ENCODE data around the gene DRC7.
A peak's percentile ranks its signal among the peaks of the same experiment; 100 is the strongest.

Gene DRC7

DNA sequence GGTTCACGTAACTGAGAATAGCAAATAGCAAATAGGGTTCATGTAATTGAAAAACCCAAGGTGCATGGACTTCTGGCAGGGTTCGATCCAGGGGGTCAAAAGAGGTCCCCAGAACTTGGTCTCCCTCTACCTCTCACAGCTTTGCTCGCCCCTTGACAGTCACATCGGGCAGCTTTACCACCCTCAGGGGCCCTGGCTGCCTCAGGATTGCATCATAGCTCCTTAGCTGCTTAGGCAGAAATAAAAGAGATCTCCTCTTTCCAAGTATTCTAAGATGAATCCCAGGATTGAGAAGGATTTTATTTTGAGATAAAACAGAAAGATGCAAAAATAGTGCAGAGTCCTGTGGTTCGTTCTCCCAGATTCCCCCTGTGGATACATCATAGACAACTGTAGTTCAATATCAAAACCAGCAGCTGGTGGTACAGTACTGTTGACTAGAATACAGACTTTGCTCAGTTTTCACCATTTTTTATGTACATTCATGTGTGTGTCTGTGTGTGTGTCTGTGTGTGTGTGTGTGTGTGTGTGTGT, 13.7 kb upstream of the DRC7 start:
- peaks cover 6% of the 10 kb centered on the region for H3K4me1 Mint-ChIP-seq
- peak overlapping the region; percentile 74 for H3K27ac Mint-ChIP-seq
- DNase-seq (ENCODE audit: low spot score in 2 of 2) (no peak), ATAC-seq (no peak)
- no peak overlapping the region for H3K4me3 Mint-ChIP-seq
- no peaks in the 10 kb centered on the region for H3K36me3 Mint-ChIP-seq
- H3K9me3 Mint-ChIP-seq: no peaks in the 10 kb centered on the region

- DNase-seq (ENCODE audit: low spot score in 2 of 2): no peak
- Mint-ChIP-seq H3K27ac (no peak overlapping the region), H3K4me1 (peaks cover 6% of the 10 kb centered on the region), H3K4me3 (no peak overlapping the region), H3K9me3 (no peaks in the 10 kb centered on the region), H3K36me3 (no peaks in the 10 kb centered on the region)
- no peak for ATAC-seq
Measured at GRCh38 chr16:57681950-57682728, 12.5 kb upstream of the DRC7 start.

DNA sequence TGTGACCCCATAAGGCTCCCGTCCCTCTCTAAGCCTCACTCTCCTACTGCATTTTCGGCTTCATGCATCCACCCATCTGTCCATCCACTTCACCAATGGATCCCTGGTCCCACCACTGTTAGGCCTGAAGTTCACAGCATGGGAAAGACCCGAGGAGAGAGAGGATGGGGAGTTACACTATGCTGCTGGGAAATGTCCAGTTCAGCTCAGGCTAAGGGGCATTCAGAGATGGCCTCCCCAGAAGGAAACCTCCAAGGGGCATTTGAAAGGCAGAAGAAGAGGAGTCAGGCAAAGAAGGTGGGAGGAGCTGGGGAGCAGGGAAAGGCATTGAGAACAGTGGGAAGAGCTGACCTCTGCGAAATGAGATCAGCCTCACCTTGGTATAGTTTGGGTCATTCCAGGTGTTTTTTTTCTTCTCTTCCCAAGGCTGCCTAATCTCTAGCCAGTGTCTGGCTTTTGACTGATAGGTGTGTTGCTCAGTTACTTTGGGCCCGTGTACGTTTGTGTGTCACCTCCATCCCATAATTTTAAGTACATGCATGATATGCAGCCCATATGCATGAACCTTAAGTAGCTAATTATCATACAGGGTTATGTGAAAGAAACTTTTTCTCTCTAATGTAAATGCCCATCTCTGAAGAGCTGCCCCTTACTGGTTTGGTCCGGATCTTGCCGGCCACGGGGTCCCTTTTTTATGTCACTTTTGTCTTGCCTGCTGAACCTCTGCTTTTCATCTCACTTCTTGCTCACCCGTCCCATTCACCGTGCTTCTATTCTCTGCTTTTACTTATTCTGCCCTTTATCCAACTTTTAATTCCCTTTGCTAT, 11.6 kb upstream of the DRC7 start:
- Mint-ChIP-seq H3K4me3 (no peak overlapping the region), H3K4me1 (peaks cover 6% of the 10 kb centered on the region), H3K36me3 (no peaks in the 10 kb centered on the region), H3K9me3 (no peaks in the 10 kb centered on the region), H3K27ac (no peak overlapping the region)
- no peak for ATAC-seq
- no peak for DNase-seq (ENCODE audit: low spot score in 2 of 2)

DNA sequence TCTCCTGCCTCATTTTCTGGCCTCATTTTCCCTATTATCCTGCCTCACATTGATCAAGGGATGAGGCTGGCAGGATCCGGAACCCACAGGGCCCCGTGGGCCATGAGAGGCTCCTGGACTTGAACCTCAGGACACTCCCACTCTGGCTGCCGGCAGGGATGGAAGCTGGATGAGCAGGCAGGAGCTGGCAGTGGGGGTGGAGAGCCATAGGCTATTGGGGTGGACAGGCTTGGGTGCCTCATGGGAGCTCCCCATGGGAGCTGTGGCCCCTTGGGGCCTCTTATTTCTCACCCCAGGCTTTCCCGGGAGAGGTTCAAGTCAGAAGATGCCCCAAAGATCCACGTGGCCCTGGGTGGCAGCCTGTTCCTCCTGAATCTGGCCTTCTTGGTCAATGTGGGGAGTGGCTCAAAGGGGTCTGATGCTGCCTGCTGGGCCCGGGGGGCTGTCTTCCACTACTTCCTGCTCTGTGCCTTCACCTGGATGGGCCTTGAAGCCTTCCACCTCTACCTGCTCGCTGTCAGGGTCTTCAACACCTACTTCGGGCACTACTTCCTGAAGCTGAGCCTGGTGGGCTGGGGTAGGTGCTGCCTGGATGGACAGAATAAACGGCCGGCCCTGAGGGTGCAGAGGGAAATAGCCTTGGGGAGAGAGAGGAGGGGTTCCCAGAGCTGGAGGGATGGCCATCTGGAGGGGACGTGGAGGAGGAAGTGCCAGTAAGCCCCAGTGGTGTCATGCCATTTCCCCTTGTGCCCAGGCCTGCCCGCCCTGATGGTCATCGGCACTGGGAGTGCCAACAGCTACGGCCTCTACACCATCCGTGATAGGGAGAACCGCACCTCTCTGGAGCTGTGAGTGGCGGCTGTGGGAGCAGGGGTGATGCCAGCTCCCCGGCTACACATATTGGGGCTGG, 10.7 kb upstream of the DRC7 start:
- ATAC-seq (no peak), DNase-seq (ENCODE audit: low spot score in 2 of 2) (no peak)
- H3K4me1 Mint-ChIP-seq: peaks cover 1% of the 10 kb centered on the region
- H3K9me3 Mint-ChIP-seq: no peaks in the 10 kb centered on the region
- H3K27ac Mint-ChIP-seq: peak overlapping the region; percentile 4
- no peak overlapping the region for H3K4me3 Mint-ChIP-seq
- H3K36me3 Mint-ChIP-seq: no peaks in the 10 kb centered on the region

GRCh38 chr16:57684626-57685358, 9.8 kb upstream of the DRC7 start:
- DNase-seq (ENCODE audit: low spot score in 2 of 2) (no peak), ATAC-seq (no peak)
- Mint-ChIP-seq H3K36me3 (peaks cover 5% of the 10 kb centered on the region), H3K4me3 (no peak overlapping the region), H3K4me1 (peaks cover 10% of the 10 kb centered on the region), H3K9me3 (no peaks in the 10 kb centered on the region), H3K27ac (no peak overlapping the region)

DNA sequence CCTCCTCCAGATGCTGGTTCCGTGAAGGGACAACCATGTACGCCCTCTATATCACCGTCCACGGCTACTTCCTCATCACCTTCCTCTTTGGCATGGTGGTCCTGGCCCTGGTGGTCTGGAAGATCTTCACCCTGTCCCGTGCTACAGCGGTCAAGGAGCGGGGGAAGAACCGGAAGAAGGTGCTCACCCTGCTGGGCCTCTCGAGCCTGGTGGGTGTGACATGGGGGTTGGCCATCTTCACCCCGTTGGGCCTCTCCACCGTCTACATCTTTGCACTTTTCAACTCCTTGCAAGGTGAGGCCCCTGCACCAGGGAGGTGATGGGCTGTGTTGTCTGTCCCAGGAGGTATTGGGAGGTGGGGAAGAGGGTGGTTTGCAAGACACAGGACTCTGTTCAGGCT, 9.0 kb upstream of the DRC7 start:
- no peak overlapping the region for H3K4me3 Mint-ChIP-seq
- peaks cover 5% of the 10 kb centered on the region for H3K36me3 Mint-ChIP-seq
- H3K27ac Mint-ChIP-seq: no peak overlapping the region
- ATAC-seq (no peak), DNase-seq (ENCODE audit: low spot score in 2 of 2) (no peak)
- peaks cover 17% of the 10 kb centered on the region for H3K4me1 Mint-ChIP-seq
- no peaks in the 10 kb centered on the region for H3K9me3 Mint-ChIP-seq

GRCh38 chr16:57686577-57686976, 8.0 kb upstream of the DRC7 start:
- ATAC-seq: no peak
- Mint-ChIP-seq H3K27ac (no peak overlapping the region), H3K4me1 (peaks cover 22% of the 10 kb centered on the region), H3K9me3 (no peaks in the 10 kb centered on the region), H3K4me3 (no peak overlapping the region), H3K36me3 (peaks cover 5% of the 10 kb centered on the region)
- DNase-seq (ENCODE audit: low spot score in 2 of 2): no peak

DNA sequence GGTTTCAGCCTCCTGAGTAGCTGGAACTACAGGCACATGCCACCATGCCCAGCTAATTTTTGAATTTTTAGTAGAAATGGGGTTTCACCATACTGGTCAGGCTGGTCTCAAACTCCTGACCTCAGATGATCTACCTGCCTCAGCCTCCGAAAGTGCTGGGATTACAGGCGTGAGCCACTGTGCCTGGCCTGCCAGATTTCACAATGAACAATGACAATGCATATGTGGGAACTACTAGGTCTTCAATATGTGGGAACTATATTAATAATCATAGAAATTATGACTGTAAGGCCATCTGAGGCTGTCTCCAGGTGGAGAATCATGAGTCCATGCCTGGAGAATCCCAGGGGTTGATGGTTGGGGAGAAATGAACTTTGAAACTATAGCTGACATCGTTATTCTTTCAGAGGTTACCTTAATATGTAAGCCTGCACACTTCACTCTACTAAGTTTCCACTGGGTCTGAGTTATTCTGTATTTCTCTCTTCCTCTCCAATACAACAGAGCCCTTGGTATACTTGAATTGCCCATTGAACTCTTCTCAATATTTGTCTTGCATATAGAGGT, 7.2 kb upstream of the DRC7 start:
- Mint-ChIP-seq H3K4me3 (no peak overlapping the region), H3K36me3 (peaks cover 5% of the 10 kb centered on the region), H3K27ac (no peak overlapping the region), H3K4me1 (peaks cover 22% of the 10 kb centered on the region), H3K9me3 (no peaks in the 10 kb centered on the region)
- no peak for DNase-seq (ENCODE audit: low spot score in 2 of 2)
- no peak for ATAC-seq

DNA sequence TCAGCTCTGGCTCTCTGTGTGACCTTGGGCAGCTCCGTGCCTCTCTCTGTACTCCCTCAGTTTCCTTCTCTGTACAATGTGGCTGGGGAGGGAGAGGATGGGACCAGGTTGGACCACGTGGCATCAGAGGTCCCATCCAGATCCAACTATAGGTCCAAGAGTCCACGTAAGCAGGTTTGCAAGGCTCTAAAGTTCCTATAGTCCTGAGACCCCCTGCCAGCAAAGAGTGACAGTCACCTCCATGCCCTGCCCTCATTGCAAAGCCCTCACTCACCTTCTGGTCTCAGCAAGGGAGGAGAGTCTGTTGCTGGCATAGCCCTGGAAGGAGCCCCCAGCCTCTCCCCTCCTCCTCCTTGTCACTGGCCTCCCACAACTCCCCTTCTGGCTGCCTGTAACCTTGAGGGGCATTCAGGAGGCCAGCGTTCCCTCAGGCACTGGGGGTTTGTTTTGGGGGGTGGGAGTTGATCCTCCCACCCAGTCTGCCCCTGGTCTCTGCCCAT, 6.1 kb upstream of the DRC7 start:
- Mint-ChIP-seq H3K27ac (peak overlapping the region; percentile 95), H3K9me3 (no peaks in the 10 kb centered on the region)

GRCh38 chr16:57688987-57689761, 5.4 kb upstream of the DRC7 start:
- ATAC-seq (no peak), DNase-seq (ENCODE audit: low spot score in 2 of 2) (no peak)
- H3K4me3 Mint-ChIP-seq: peak overlapping the region; percentile 43
- peaks cover 22% of the 10 kb centered on the region for H3K4me1 Mint-ChIP-seq
- H3K36me3 Mint-ChIP-seq: peaks cover 5% of the 10 kb centered on the region
- H3K9me3 Mint-ChIP-seq: no peaks in the 10 kb centered on the region
- peak overlapping the region; percentile 95 for H3K27ac Mint-ChIP-seq

More for the DNA sequence above, 6.1 kb upstream of the DRC7 start:
- Mint-ChIP-seq H3K4me3 (no peak overlapping the region), H3K36me3 (peaks cover 5% of the 10 kb centered on the region), H3K4me1 (peaks cover 22% of the 10 kb centered on the region)
- ATAC-seq (no peak), DNase-seq (ENCODE audit: low spot score in 2 of 2) (no peak)

- Mint-ChIP-seq H3K9me3 (no peaks in the 10 kb centered on the region), H3K4me3 (peak overlapping the region; percentile 43), H3K36me3 (peaks cover 5% of the 10 kb centered on the region), H3K4me1 (peaks cover 28% of the 10 kb centered on the region), H3K27ac (peak overlapping the region; percentile 95)
- ATAC-seq (peak; percentile 71), DNase-seq (ENCODE audit: low spot score in 2 of 2) (peak; percentile 20 to 67)
Measured at GRCh38 chr16:57689762-57690558, 4.6 kb upstream of the DRC7 start.

DNA sequence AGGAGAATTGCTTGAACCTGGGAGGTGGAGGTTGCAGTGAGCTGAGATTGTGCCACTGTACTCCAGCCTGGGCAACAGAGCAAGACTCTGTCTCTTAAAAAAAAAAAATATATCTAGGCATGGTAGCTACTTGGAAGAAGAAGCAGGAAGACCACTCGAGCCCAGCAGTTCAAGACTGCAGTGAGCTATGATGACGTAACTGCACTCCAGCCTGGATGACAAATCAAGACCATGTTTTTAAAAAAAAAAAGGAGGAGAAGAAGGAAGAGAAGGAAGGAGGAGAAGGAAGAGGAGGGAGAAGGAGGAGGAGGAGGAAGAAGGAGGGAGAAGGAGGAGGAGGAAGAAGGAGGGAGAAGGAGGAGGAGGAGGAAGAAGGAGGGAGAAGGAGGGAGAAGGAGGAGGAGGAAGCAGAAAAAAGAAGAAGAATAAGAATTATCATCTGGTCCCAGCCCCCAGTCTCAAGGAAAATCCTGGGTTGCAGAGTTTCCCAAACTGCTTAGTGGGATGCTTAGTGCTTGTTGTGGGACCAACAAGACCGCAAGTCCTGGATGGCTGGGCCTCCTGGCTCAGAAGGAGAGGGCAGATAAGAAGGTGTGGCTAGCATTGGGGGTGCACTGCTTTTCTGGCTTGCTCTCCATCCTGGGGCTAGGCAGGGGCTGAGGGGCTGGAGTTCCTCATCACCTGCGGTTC, 3.7 kb upstream of the DRC7 start:
- no peaks in the 10 kb centered on the region for H3K9me3 Mint-ChIP-seq
- no peak for ATAC-seq
- H3K27ac Mint-ChIP-seq: peak overlapping the region; percentile 95

More for the DNA sequence above, 3.7 kb upstream of the DRC7 start:
- H3K4me3 Mint-ChIP-seq: no peak overlapping the region
- H3K4me1 Mint-ChIP-seq: peaks cover 29% of the 10 kb centered on the region
- DNase-seq (ENCODE audit: low spot score in 2 of 2): no peak
- peaks cover 5% of the 10 kb centered on the region for H3K36me3 Mint-ChIP-seq
